Panc1 (cell line): ENCODE measurements around the gene ARL8A. TPM values are rescaled to one million over a fixed set of nuclear protein-coding genes. Genes with fewer than 3 reads are reported as not detected.
A peak's percentile ranks its signal among the peaks of the same experiment; 100 is the strongest.

Experiments used
- ATAC-seq: fragments of 200-7000 bp; cut with Tn5 transposase; 2 replicates; pipeline ENCODE4 v1.9.1; 2020; ENCODE audit warnings: mild to moderate bottlenecking, moderate library complexity
- BruUV-seq: library from RNA; stranded (reverse); fragments of 400-500 nt; replicated peaks from 2 replicates; lab custom pipeline; 2021; lab: Mats Ljungman, UMichigan
- CTCF ChIA-PET: fragments of 300-600 bp; sonication (Branson Sonifier 250); formaldehyde crosslinking; loops from one replicate; lab custom pipeline; 2022; ENCODE audit warnings: antibody characterized with exemption; lab: Charles Lee
- POLR2A ChIA-PET: fragments of 300-600 bp; sonication (Branson Sonifier 250); formaldehyde crosslinking; loops from one replicate; lab custom pipeline; 2022; ENCODE audit warnings: antibody characterized with exemption; lab: Charles Lee
- DNase-seq: peaks from one replicate; pipeline ENCODE4 v3.0.0-alpha.2; 2010; ENCODE audit warnings: low read depth, low spot score
- H3K27ac ChIP-seq: 2 replicates; pipeline ENCODE4 v1.5.1; 2011; ENCODE audit warnings: mild to moderate bottlenecking, low read length, inconsistent platforms
- H3K27me3 ChIP-seq: fragments of 200-500 bp; sonication (Bioruptor generic); 2 replicates; pipeline ENCODE4 v1.6.0; 2014; ENCODE audit warnings: low read length, inconsistent platforms; ENCODE audit not compliant: control insufficient read depth, insufficient read depth
- H3K36me3 ChIP-seq: fragments of 200-500 bp; sonication (Bioruptor generic); 2 replicates; pipeline ENCODE4 v1.5.1; 2014; ENCODE audit warnings: inconsistent platforms, mild to moderate bottlenecking, low read length, moderate library complexity; ENCODE audit not compliant: control insufficient read depth, insufficient read depth
- H3K4me1 ChIP-seq: 2 replicates; pipeline ENCODE4 v1.5.1; 2011; ENCODE audit warnings: inconsistent platforms, mild to moderate bottlenecking, low read length, moderate library complexity; ENCODE audit not compliant: control insufficient read depth, insufficient read depth
- H3K4me3 ChIP-seq, 2 experiments: 2 replicates each; pipeline ENCODE4 v1.5.1; 2011 to 2012; ENCODE audit warnings: low read depth in 2 of 2, low read length in 2 of 2, mild to moderate bottlenecking in 2 of 2, inconsistent platforms in 1 of 2, moderate library complexity in 1 of 2
- H3K9me3 ChIP-seq: fragments of 200-500 bp; sonication (Bioruptor generic); 2 replicates; pipeline ENCODE4 v1.5.1; 2014; ENCODE audit warnings: low read depth, mild to moderate bottlenecking, inconsistent platforms, low read length, moderate library complexity; ENCODE audit not compliant: control insufficient read depth, insufficient read depth
- CTCF ChIP-seq: fragments of 450-650 bp; IDR thresholded peaks from 2 replicates; pipeline ENCODE4 v1.5.1; 2017; ENCODE audit warnings: mild to moderate bottlenecking
- POLR2AphosphoS5 ChIP-seq: IDR thresholded peaks from 2 replicates; pipeline ENCODE4 v1.6.1; 2012; ENCODE audit warnings: mild to moderate bottlenecking, low read depth, low read length, moderate library complexity
- REST ChIP-seq, 2 experiments: IDR thresholded peaks; 2 replicates each; pipeline ENCODE4 v1.6.1; 2011 to 2012; ENCODE audit warnings: low read depth in 2 of 2, control low read depth in 1 of 2, low read length in 1 of 2, mild to moderate bottlenecking in 1 of 2, moderate library complexity in 1 of 2; ENCODE audit not compliant: insufficient read depth in 1 of 2
- SIN3A ChIP-seq: IDR thresholded peaks from 2 replicates; pipeline ENCODE4 v1.6.1; 2012; ENCODE audit warnings: low read depth, mild to moderate bottlenecking, low read length, moderate library complexity, borderline replicate concordance; ENCODE audit not compliant: insufficient read depth
- TCF7L2 ChIP-seq: IDR thresholded peaks from 2 replicates; pipeline ENCODE4 v1.6.1; 2011; ENCODE audit warnings: mild to moderate bottlenecking, low read depth, low read length, inconsistent platforms
- in situ Hi-C: cut with HindIII; loops from 2 replicates; pipeline ENCODE4 v1.10.0; 2016; ENCODE audit warnings: low sequenced_read_pairs, low pct_unique_long_range_greater_than_20kb
- intact Hi-C: fragments of 100-400 bp; cut with micrococcal nuclease; formaldehyde crosslinking; loops from one replicate; pipeline ENCODE4 v1.10.0; 2022; ENCODE audit not compliant: unreplicated experiment
- total RNA-seq: library from RNA; stranded (reverse); gene quantifications from one replicate; pipeline ENCODE4 v1.2.1, GENCODE V29; 2021; ENCODE audit not compliant: unreplicated experiment

The ARL8A gene
- total RNA-seq, 1 experiment from 2014 or later, result 62.6 TPM

GRCh38 chr1:202145068-202145743 is 669 bp upstream of the ARL8A start:
- Histone ChIP-seq H3K27me3 (no peaks in the 10 kb centered on the region), H3K27ac (peak overlapping the region; percentile 89), H3K9me3 (no peaks in the 10 kb centered on the region), H3K4me3 (peak overlapping the region; percentile 65 to 85), H3K4me1 (peaks cover 15% of the 10 kb centered on the region), H3K36me3 (peaks cover 2% of the 10 kb centered on the region; the same call in 1 of the 2 replicates)
- in situ Hi-C loops (no loop called here), intact Hi-C loops (no loop called here)
- no peak for DNase-seq
- BruUV-seq, result TSS peak; percentile 67
- POLR2A ChIA-PET, result no interaction called here
- peak; percentile 39 for ATAC-seq
- TF ChIP-seq REST (IDR thresholded peaks at IDR 0.05; ENCODE audit: insufficient read depth in 1 of 2, low read depth in 2 of 2, low read length in 1 of 2) (no peak), TCF7L2 (no peak), CTCF (no peak), SIN3A (no peak), POLR2AphosphoS5 (no peak)
- CTCF ChIA-PET, result no interaction called here

- no TSS peak for BruUV-seq
- H3K4me3 ChIP-seq, result peak overlapping the region; percentile 85 to 94
- no peaks in the 10 kb centered on the region for H3K27me3 ChIP-seq
- H3K9me3 ChIP-seq, result no peaks in the 10 kb centered on the region
- TF ChIP-seq SIN3A (no peak), REST (IDR thresholded peaks at IDR 0.05; ENCODE audit: insufficient read depth in 1 of 2, low read depth in 2 of 2, low read length in 1 of 2) (no peak), CTCF (no peak), POLR2AphosphoS5 (no peak), TCF7L2 (no peak)
- peak overlapping the region; percentile 87 for H3K27ac ChIP-seq
- CTCF ChIA-PET, result no interaction called here
- POLR2A ChIA-PET, result interaction anchor here (1.0 kb wide), 1 partner anchor 134 kb away, joined by 3 read pairs; the partner anchor contains the start of gene ELF3
- intact Hi-C loops (no loop called here), in situ Hi-C loops (no loop called here)
- DNase-seq (no peak), ATAC-seq (peak; percentile 75)
- peaks cover 15% of the 10 kb centered on the region for H3K4me1 ChIP-seq
- peaks cover 2% of the 10 kb centered on the region; the same call in 1 of the 2 replicates for H3K36me3 ChIP-seq
Observed at GRCh38 chr1:202143768-202144401, 652 bp downstream of the ARL8A start.
